ENCODE results near the gene PPT2.

PPT2 gene

DNA sequence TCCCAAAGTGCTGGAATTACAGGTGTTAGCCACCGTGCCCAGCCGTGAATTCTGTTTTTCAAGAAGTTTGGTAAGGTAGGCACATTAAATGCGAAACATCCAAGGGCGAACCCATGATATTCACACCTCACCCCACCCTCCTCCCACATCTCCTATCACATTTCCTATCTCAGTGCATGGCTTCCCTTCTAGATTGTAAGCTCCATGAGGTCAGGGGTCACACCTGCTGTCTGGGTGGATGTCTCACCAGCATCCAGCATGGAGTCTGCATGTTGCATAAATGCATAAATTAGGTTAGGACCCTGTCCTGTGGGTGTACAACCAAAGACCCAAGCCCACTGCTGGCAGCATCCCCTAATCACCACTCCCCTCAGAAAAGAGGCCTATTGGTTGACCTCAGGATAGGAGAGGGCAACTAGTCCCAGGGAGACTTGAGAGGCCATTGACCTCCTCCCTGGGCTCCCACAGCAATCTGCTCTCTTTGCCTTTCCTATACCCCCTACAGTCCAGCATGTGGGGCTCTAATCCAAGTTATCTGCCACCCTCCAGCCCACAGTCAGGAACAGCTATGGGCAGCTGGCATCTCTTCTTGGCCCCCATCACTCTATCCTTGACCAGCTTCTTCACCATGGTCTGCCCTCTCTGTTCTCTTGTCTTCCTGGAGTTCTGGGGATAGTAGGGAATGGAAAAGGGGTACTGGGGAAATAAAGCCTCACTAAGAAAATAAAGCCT lies 6.4 kb upstream of the PPT2 start:
- TF ChIP-seq, protein P1, sequence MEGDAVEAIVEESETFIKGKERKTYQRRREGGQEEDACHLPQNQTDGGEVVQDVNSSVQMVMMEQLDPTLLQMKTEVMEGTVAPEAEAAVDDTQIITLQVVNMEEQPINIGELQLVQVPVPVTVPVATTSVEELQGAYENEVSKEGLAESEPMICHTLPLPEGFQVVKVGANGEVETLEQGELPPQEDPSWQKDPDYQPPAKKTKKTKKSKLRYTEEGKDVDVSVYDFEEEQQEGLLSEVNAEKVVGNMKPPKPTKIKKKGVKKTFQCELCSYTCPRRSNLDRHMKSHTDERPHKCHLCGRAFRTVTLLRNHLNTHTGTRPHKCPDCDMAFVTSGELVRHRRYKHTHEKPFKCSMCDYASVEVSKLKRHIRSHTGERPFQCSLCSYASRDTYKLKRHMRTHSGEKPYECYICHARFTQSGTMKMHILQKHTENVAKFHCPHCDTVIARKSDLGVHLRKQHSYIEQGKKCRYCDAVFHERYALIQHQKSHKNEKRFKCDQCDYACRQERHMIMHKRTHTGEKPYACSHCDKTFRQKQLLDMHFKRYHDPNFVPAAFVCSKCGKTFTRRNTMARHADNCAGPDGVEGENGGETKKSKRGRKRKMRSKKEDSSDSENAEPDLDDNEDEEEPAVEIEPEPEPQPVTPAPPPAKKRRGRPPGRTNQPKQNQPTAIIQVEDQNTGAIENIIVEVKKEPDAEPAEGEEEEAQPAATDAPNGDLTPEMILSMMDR (IDR thresholded peaks at IDR 0.05; ENCODE audit: low read depth, low read length, missing control alignments), result peak; percentile 15
- DNase-seq (ENCODE audit: low read depth), result no peak
- H3K4me3 ChIP-seq (ENCODE audit: low read depth, low read length), result no peak overlapping the region

DNA sequence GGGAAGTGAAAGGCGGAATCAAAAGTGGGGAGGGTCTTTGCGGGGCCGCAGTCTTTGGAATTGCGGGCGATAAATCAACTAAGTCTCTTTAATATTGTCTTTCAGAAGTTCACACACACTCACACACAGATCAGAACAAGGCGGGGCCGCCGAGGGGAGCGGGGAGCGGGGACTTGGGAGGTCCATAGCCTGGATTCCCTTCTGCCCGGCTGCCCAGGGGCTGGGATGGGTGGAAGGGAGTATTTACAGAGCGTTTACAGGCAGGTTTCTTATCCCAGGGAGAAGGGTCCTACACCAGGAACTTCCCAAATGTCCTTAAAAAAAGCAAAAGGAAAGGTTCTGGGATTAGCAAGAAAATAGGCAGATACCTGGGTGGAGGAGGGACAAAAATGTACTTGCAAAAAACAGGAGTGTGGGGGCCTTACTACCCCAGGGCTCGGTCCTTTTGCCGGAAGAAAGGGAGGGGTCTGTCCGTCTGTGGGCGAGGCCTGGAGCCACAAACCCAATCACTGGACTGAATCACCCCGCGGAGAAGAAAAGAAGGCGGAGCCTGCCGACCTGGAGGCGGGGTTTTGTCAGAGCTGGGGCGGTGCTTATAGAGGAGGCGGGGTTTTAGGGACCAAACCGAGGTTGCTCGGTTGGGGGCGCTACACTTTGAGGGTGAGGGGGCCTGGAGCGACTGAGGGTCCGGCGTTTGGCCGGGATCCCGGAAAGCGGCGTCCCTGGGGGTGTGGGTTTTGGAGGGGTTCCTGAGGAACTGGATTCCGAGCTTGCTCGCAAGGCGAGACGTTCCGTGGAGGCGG lies 5.5 kb upstream of the PPT2 start:
- DNase-seq (ENCODE audit: low read depth), result no peak
- no peak overlapping the region for H3K4me3 ChIP-seq (ENCODE audit: low read depth, low read length)
- TF ChIP-seq, protein P1 (IDR thresholded peaks at IDR 0.05; ENCODE audit: low read depth, low read length, missing control alignments), result no peak

DNA sequence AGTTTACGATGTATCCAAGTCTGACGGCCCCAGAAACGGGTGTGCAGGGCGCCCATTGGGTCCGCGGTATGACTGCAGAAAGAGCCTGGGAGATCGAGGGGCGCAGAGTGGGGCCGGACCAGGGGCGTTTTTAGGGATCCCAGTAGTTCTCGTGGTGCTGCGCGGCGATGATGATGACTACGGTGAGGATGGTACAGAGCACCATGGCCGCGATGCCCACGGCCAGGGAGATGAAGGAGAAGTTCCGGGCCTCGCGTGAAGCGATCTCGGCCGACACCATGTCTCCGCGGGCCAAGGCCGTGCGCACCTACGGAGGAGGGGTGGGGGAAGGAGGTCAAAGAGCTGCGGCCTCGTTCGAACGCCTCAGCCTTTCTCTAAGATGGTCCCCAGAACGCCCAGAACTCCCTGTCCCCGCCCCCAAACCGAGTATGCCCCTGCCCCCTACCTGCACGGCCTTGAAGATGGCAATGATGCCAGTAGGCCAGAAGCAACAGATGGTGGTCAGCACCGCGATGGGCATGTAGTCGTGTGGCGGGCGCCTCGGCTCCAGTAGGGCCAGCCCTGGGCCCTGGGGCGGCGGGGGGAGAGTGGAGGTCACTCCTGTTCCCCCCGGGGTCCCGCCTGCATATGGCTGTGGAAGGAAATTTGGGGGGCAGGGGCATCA lies 4.7 kb upstream of the PPT2 start:
- TF ChIP-seq, protein P1 (IDR thresholded peaks at IDR 0.05; ENCODE audit: low read depth, low read length, missing control alignments), result no peak
- DNase-seq (ENCODE audit: low read depth), result no peak
- H3K4me3 ChIP-seq (ENCODE audit: low read depth, low read length), result no peak overlapping the region

DNA sequence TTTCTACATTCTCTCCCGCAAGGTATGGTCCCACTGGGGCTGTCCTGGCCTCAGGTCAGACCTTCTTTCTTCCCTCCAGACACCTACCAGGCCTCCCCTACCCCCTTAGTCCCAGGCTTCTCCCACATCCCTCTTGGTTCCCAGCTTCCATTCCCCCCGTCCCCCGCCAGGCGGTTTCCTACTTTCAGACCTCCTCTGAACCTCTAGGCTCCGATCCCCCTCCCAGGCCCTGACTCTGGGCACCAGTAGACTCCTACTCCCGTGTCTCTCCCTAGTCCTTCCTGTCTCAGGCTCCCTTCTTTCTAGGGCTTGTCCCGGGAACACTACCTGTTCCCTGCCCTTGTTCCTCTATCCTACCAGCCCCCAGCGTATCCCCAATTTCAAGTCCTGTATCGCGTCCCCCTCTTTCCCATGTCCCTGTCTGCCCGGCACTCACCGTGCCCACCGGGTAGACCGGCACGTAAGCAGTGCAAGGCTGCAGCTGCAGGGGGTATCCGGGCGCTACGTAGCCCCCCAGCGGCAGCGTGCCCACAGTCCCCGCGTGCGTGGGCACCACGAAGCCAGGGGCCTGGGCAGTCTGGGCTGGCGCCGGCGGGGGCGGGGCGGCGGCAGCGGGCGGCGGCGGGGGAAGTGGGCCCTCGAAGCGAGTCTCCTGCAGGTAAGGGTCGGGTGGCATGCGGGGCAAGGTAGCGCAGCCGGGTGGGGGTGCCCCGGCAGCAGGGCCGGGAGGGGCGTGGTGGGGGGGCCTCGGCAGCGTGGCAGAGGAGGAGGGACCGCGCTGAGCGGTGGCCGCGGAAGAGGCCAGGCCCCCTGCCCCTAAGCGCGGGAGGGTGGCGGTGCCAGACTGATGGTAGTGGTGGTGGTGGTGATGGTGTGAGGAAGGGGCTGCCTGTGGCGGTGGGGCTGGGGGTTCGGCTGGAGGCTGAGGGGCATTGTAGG lies 3.7 kb upstream of the PPT2 start:
- DNase-seq (ENCODE audit: low read depth), result no peak
- TF ChIP-seq, protein P1 (IDR thresholded peaks at IDR 0.05; ENCODE audit: low read depth, low read length, missing control alignments), result no peak
- no peak overlapping the region for H3K4me3 ChIP-seq (ENCODE audit: low read depth, low read length)

DNA sequence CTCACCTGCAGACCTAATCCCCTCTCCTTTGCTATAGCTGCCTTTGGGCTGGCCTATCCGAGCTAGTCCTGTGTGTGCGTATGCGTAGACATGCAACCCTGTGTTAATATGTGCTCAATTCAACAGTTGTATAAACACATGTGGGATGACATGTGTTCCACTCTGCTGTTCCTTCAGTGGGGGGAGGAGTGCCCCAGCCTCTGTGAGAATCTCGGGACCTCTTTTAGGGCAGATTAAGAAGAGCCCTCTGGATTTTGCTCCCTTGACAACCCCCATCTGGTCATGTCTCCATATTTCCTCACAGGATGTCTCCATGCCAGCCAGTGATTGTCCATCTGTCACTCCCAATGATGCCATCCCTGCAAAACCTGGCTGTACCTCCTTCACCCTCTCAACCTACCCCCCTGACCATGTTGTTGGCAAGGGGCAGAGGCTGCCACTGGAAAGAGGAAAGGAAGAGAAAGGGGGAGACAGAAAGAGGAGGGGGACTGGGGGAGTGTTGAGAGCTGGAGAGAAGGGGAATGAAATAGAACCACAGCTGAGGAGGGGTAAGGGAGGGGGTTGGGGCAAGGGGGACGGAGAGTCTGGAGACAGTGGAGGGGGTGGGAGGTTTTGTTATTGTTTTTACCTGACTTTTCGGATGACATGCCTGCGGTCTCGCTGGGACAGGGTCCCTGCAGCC lies 2.6 kb upstream of the PPT2 start:
- H3K4me3 ChIP-seq (ENCODE audit: low read depth, low read length), result no peak overlapping the region
- no peak for DNase-seq (ENCODE audit: low read depth)
- TF ChIP-seq, protein P1 (IDR thresholded peaks at IDR 0.05; ENCODE audit: low read depth, low read length, missing control alignments), result no peak

All from GM12864 (cell line).